Activated T-cell treated with anti-CD3 and anti-CD28 coated beads, Interleukin-2, amount 50 U/mL, for 24 hours (primary cell): ENCODE results near the gene NPBWR2.

ENCODE experiments used
- DNase-seq: peaks from one replicate; pipeline ENCODE4 v3.0.0-alpha.2; 2020
- H3K27ac Mint-ChIP-seq: 2 replicates; pipeline ENCODE4 v1.8.0; 2020; ENCODE audit warnings: mild to moderate bottlenecking, mixed read lengths
- H3K27me3 Mint-ChIP-seq: 2 replicates; pipeline ENCODE4 v1.8.0; 2020; ENCODE audit warnings: mixed read lengths
- H3K36me3 Mint-ChIP-seq: 2 replicates; pipeline ENCODE4 v1.8.0; 2020; ENCODE audit warnings: low read depth, mixed read lengths
- H3K4me1 Mint-ChIP-seq: 2 replicates; pipeline ENCODE4 v1.8.0; 2020; ENCODE audit warnings: low read depth, mixed read lengths
- H3K4me3 Mint-ChIP-seq: 2 replicates; pipeline ENCODE4 v1.8.0; 2020; ENCODE audit warnings: mild to moderate bottlenecking, moderate library complexity, mixed read lengths
- H3K9me3 Mint-ChIP-seq: 2 replicates; pipeline ENCODE4 v1.8.0; 2020; ENCODE audit warnings: mixed read lengths

Gene NPBWR2

GRCh38 chr20:64104667-64105451 lies 2.5 kb downstream of the NPBWR2 start:
- H3K36me3 Mint-ChIP-seq: no peaks in the 10 kb centered on the region
- H3K9me3 Mint-ChIP-seq: no peaks in the 10 kb centered on the region
- peaks cover 26% of the 10 kb centered on the region for H3K27me3 Mint-ChIP-seq
- peaks cover 21% of the 10 kb centered on the region for H3K4me1 Mint-ChIP-seq
- no peak overlapping the region for H3K4me3 Mint-ChIP-seq
- peak; percentile 19 for DNase-seq
- H3K27ac Mint-ChIP-seq: no peak overlapping the region

GRCh38 chr20:64103871-64104666 lies 3.3 kb downstream of the NPBWR2 start:
- Mint-ChIP-seq H3K9me3 (no peaks in the 10 kb centered on the region), H3K36me3 (no peaks in the 10 kb centered on the region), H3K4me1 (peaks cover 21% of the 10 kb centered on the region), H3K27ac (no peak overlapping the region), H3K27me3 (peaks cover 26% of the 10 kb centered on the region), H3K4me3 (no peak overlapping the region)
- DNase-seq: peak; percentile 17

DNA sequence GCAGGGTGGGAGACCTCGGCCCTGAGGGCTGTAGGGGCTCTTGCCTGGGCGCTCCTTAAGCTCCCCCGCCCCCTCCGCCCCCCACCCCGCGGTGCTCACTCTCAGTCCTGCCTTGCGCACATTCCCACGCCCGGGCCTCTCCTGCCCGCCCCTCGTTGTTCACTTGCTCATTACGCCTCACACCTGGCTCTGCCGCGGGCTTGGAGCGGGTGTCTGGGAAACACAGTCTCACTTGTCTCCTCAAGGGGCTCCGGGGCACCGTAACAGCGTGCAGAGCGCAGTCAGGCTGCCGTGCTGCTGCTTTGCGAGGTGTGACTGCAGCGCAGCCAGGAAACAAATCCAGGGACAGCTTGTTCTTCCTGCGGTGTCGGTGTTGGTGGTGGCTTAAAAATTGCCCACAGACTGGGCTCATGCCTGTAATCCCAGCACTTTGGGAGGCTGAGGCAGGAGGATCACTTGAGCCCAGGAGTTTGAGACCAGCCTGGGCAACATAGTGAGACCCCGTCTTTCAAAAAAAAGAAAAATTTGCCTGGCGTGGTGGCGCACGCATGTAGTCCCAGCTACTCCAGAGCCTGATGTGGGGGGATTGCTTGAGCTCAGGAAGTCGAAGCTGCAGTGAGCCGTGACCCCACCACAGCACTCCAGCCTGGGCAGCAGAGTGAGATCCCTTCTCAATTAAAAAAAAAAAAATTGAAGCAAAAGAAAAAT lies 4.6 kb downstream of the NPBWR2 start:
- Mint-ChIP-seq H3K27me3 (peaks cover 26% of the 10 kb centered on the region), H3K27ac (no peak overlapping the region), H3K4me1 (peaks cover 21% of the 10 kb centered on the region), H3K4me3 (peak overlapping the region; percentile 39), H3K9me3 (no peaks in the 10 kb centered on the region), H3K36me3 (no peaks in the 10 kb centered on the region)
- DNase-seq: no peak

- no peaks in the 10 kb centered on the region for H3K36me3 Mint-ChIP-seq
- H3K27ac Mint-ChIP-seq: no peak overlapping the region
- H3K9me3 Mint-ChIP-seq: no peaks in the 10 kb centered on the region
- H3K4me3 Mint-ChIP-seq: peak overlapping the region; percentile 2
- H3K4me1 Mint-ChIP-seq: peaks cover 17% of the 10 kb centered on the region
- DNase-seq: peak; percentile 83
- peaks cover 26% of the 10 kb centered on the region for H3K27me3 Mint-ChIP-seq
Observed at GRCh38 chr20:64101731-64102621, 5.4 kb downstream of the NPBWR2 start.

- H3K9me3 Mint-ChIP-seq: peaks cover 3% of the 10 kb centered on the region
- H3K27me3 Mint-ChIP-seq: peaks cover 26% of the 10 kb centered on the region
- DNase-seq: no peak
- peaks cover 17% of the 10 kb centered on the region for H3K4me1 Mint-ChIP-seq
- H3K4me3 Mint-ChIP-seq: peak overlapping the region; percentile 2
- H3K27ac Mint-ChIP-seq: no peak overlapping the region
- H3K36me3 Mint-ChIP-seq: no peaks in the 10 kb centered on the region
Observed at GRCh38 chr20:64100946-64101688, 6.2 kb downstream of the NPBWR2 start.

DNA sequence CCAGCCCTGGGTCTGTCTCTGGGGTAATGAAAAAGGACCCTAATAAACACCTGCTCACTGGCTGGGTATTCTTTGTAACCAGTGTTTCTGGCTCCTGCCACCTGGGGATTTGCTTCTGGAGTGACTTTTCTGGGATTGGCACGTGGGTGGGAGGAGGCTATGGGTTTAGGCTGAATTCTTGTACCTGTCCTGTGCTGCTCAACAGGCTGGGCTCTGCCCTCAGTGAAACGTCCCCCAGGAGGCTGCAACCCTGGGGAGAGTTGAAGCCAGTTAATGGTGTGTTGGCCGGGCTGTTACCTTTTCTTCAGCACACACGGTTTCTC lies 6.8 kb downstream of the NPBWR2 start:
- no peak for DNase-seq
- no peak overlapping the region for H3K4me3 Mint-ChIP-seq
- no peaks in the 10 kb centered on the region for H3K36me3 Mint-ChIP-seq
- H3K4me1 Mint-ChIP-seq: peaks cover 17% of the 10 kb centered on the region
- peaks cover 26% of the 10 kb centered on the region for H3K27me3 Mint-ChIP-seq
- no peak overlapping the region for H3K27ac Mint-ChIP-seq
- H3K9me3 Mint-ChIP-seq: peaks cover 3% of the 10 kb centered on the region

DNA sequence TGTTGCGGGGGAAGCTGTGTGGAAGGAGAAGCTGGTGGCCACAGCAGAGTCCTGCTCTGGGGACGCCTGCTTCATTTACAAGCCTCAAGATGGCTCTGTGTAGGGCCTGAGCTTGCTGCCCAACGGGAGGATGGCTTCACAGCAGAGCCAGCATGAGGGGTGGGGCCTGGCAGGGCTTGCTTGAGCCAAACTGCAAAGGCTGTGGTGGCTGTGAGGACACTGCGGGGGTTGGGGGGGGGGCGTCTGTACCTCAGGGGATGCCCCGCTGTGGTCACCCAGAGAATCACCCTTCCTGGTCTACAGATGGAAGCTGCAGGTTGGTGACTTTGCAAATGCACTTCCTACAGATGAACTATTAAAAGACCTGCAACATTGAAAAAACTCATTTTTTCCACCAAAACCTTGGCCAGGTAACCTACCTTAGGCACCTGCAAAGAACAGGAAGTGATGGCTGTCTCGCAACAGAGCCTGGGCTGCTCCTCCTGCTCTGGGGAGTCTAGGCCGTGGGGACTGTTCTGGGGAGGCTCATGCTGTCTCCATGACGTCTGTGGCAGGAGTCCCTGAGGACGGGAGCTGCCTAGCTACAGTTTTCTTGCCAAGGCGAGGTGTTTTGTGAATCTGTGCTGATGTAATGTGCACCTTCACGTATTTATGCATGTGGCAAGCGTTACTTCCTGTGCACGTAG lies 7.3 kb downstream of the NPBWR2 start:
- H3K4me3 Mint-ChIP-seq: no peak overlapping the region
- peaks cover 17% of the 10 kb centered on the region for H3K4me1 Mint-ChIP-seq
- H3K36me3 Mint-ChIP-seq: no peaks in the 10 kb centered on the region
- no peak overlapping the region for H3K27ac Mint-ChIP-seq
- DNase-seq: no peak
- H3K27me3 Mint-ChIP-seq: peaks cover 26% of the 10 kb centered on the region
- H3K9me3 Mint-ChIP-seq: peaks cover 3% of the 10 kb centered on the region

- H3K27ac Mint-ChIP-seq: no peak overlapping the region
- no peaks in the 10 kb centered on the region for H3K36me3 Mint-ChIP-seq
- no peak overlapping the region for H3K4me3 Mint-ChIP-seq
- no peak for DNase-seq
- H3K9me3 Mint-ChIP-seq: peaks cover 3% of the 10 kb centered on the region
- H3K27me3 Mint-ChIP-seq: peaks cover 25% of the 10 kb centered on the region
- peaks cover 17% of the 10 kb centered on the region for H3K4me1 Mint-ChIP-seq
Observed at GRCh38 chr20:64099086-64099786, 8.1 kb downstream of the NPBWR2 start.

- no peak overlapping the region for H3K4me3 Mint-ChIP-seq
- no peak for DNase-seq
- peaks cover 18% of the 10 kb centered on the region for H3K27me3 Mint-ChIP-seq
- no peaks in the 10 kb centered on the region for H3K36me3 Mint-ChIP-seq
- peaks cover 17% of the 10 kb centered on the region for H3K4me1 Mint-ChIP-seq
- no peak overlapping the region for H3K27ac Mint-ChIP-seq
- peaks cover 3% of the 10 kb centered on the region for H3K9me3 Mint-ChIP-seq
Observed at GRCh38 chr20:64098471-64099013, 8.8 kb downstream of the NPBWR2 start.

GRCh38 chr20:64096535-64096934 lies 10.8 kb downstream of the NPBWR2 start:
- DNase-seq: no peak
- no peaks in the 10 kb centered on the region for H3K36me3 Mint-ChIP-seq
- peaks cover 3% of the 10 kb centered on the region for H3K9me3 Mint-ChIP-seq
- no peak overlapping the region for H3K4me3 Mint-ChIP-seq
- H3K27ac Mint-ChIP-seq: no peak overlapping the region
- H3K27me3 Mint-ChIP-seq: peaks cover 7% of the 10 kb centered on the region
- peaks cover 15% of the 10 kb centered on the region for H3K4me1 Mint-ChIP-seq

DNA sequence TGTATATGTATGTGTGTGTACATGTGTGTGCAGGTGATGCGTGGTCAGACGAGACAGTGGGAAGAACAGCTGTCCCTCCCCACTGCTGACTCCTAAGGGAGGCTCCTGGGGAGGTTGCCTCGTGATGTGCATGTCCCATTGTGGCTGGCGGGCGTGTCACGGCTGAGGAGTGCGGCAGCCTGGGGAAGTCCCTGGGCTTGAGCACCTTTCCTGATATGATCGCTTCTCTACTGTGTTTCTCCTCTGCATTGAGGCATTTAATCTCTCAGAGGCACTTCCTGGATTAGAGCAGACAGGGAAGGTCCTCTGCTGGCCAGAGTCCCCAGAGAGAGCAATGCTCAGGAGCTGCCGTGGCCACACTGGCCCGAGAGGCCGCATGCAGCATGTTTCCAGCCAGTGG lies 11.4 kb downstream of the NPBWR2 start:
- Mint-ChIP-seq H3K9me3 (peaks cover 3% of the 10 kb centered on the region), H3K4me1 (peaks cover 9% of the 10 kb centered on the region), H3K4me3 (no peak overlapping the region), H3K36me3 (no peaks in the 10 kb centered on the region), H3K27ac (no peak overlapping the region), H3K27me3 (peaks cover under 1% of the 10 kb centered on the region)
- no peak for DNase-seq

- Mint-ChIP-seq H3K4me3 (no peak overlapping the region), H3K27me3 (no peaks in the 10 kb centered on the region), H3K4me1 (peaks cover 6% of the 10 kb centered on the region), H3K9me3 (peaks cover 3% of the 10 kb centered on the region), H3K27ac (no peak overlapping the region), H3K36me3 (no peaks in the 10 kb centered on the region)
- DNase-seq: no peak
Observed at GRCh38 chr20:64095455-64095854, 11.9 kb downstream of the NPBWR2 start.
